NT2/D1 (cell line): ENCODE data around the gene CTSZ.

Experiments used
- SUZ12 ChIP-seq: IDR thresholded peaks from 2 replicates; pipeline ENCODE4 v1.6.1; 2011; ENCODE audit not compliant: insufficient read length, insufficient read depth; ENCODE audit errors: extremely low read depth
- ZNF274 ChIP-seq: IDR thresholded peaks from 2 replicates; pipeline ENCODE4 v1.6.1; 2011; ENCODE audit warnings: mild to moderate bottlenecking, low read depth, low read length

GRCh38 chr20:59013959-59014608 is 7.0 kb upstream of the CTSZ start:
- TF ChIP-seq SUZ12 (no peak), ZNF274 (no peak)
